GM12892 (cell line): ENCODE results near the gene CCND1.

Experiments
- POLR2A ChIP-seq: IDR thresholded peaks from 2 replicates; pipeline ENCODE4 v1.6.1; 2011; ENCODE audit warnings: low read depth, low read length, control low read depth
- POLR2AphosphoS5 ChIP-seq: IDR thresholded peaks from 2 replicates; pipeline ENCODE4 v1.6.1; 2011; ENCODE audit warnings: low read depth, low read length, control low read depth
- TAF1 ChIP-seq: IDR thresholded peaks from 2 replicates; pipeline ENCODE4 v1.6.1; 2011; ENCODE audit warnings: low read depth, mild to moderate bottlenecking, control low read depth, low read length, borderline replicate concordance

DNA sequence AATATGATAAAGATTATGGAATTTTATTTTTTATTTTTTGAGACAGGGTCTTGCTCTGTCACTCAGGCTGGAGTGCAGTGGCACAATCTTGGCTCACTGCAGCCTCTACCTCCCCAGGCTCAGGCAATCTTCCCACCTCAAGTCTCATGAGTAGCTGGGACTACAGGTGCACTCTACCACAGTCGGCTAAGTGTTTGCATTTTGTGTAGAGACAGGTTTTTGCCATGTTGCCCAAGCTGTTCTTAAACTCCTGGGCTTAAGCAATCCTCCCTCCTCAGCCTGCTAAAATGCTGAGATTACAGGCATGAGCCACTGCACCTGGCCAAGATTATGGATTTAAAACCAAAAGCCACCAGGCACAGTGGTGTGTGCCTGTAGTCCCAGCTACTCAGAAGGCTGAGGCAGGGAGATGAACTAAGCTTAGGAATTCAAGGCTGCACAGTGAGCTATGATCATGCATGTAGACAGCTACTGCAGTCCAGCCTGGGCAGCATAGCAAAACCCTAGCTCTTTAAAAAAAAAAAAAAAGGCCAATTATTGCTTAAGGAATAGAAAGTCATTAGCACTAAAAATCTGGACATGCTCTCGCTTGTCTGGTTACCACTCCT lies 20.2 kb upstream of the CCND1 start:
- TF ChIP-seq POLR2A, result no peak
- no peak for TF ChIP-seq TAF1
- TF ChIP-seq POLR2AphosphoS5, result no peak
